HCT116 (cell line): ENCODE data around the gene MIB2.
"Not testable (repeated sequence)": the region's sequence is repeated elsewhere in the genome, so short reads cannot be mapped to it uniquely, and the experiment has no call there.

ENCODE experiments used
- CBX3 ChIP-seq: IDR thresholded peaks from 2 replicates; pipeline ENCODE4 v1.6.1; 2012; ENCODE audit warnings: low read depth
- JUND ChIP-seq: IDR thresholded peaks from 2 replicates; pipeline ENCODE4 v1.6.1; 2012
- RAD21 ChIP-seq: IDR thresholded peaks from 2 replicates; pipeline ENCODE4 v1.6.1; 2012; ENCODE audit warnings: low read depth, mild to moderate bottlenecking
- REST ChIP-seq: IDR thresholded peaks from 2 replicates; pipeline ENCODE4 v1.6.1; 2012; ENCODE audit warnings: low read depth
- SIN3A ChIP-seq: IDR thresholded peaks from 2 replicates; pipeline ENCODE4 v1.6.1; 2012; ENCODE audit warnings: low read depth
- SP1 ChIP-seq: IDR thresholded peaks from 2 replicates; pipeline ENCODE4 v1.6.1; 2012; ENCODE audit warnings: low read depth
- TF ChIP-seq, protein P1 (sequence below), 3 experiments: fragments of 200-600 bp in 1 of 3; sonication (generic) in 1 of 3; IDR thresholded peaks in 2 of 3; conservative IDR thresholded peaks in 1 of 3; 2 replicates each; pipeline ENCODE4 v1.5.1; 2012 to 2017; ENCODE audit warnings: low read depth in 2 of 3, low read length in 2 of 3, antibody characterized with exemption in 1 of 3, borderline replicate concordance in 1 of 3, control low read depth in 1 of 3, mild to moderate bottlenecking in 1 of 3, mixed read lengths in 1 of 3, mixed run types in 1 of 3, moderate library complexity in 1 of 3; ENCODE audit not compliant: insufficient read depth in 1 of 3

DNA sequence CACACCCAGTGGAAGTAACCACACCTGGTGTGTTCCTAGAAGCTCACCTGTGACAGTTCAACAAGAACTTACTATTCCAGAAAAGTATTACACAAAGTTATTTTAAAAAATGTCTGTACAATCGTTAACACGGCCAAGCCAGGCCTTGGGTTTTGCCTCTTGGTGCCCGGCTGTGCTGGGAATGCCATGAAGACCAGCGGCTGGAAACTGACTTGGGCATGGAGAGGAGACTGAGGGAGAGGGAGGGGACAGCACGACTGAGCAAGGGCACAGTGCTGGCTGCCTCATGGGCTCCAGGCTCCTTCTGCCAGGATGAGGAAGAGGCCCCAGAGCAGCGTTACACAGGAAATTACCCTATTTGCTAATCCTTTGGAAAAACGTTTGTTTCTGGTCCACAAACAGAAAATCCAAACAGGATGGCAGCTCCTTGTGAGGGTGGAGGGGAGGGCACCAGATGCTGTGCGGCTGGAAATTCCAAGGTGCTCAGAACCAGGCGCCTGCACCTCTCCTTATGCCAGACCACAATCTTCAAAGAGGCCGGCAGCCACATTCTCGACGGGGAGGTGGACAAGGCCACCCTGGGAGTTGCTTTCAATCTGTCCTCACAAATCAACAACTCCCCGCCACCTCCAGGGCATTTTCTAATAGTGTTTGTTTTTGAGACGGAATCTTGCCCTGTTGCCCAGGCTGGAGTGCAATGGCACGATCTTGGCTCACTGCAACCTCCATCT is 47.7 kb downstream of the MIB2 start:
- not testable (repeated sequence) for TF ChIP-seq CBX3, RAD21, JUND, REST, SIN3A, SP1
- TF ChIP-seq, protein P1, sequence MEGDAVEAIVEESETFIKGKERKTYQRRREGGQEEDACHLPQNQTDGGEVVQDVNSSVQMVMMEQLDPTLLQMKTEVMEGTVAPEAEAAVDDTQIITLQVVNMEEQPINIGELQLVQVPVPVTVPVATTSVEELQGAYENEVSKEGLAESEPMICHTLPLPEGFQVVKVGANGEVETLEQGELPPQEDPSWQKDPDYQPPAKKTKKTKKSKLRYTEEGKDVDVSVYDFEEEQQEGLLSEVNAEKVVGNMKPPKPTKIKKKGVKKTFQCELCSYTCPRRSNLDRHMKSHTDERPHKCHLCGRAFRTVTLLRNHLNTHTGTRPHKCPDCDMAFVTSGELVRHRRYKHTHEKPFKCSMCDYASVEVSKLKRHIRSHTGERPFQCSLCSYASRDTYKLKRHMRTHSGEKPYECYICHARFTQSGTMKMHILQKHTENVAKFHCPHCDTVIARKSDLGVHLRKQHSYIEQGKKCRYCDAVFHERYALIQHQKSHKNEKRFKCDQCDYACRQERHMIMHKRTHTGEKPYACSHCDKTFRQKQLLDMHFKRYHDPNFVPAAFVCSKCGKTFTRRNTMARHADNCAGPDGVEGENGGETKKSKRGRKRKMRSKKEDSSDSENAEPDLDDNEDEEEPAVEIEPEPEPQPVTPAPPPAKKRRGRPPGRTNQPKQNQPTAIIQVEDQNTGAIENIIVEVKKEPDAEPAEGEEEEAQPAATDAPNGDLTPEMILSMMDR (IDR thresholded peaks at IDR 0.05 in 2 of 3, conservative IDR thresholded peaks at IDR 0.05 in 1 of 3; ENCODE audit: borderline replicate concordance in 1 of 3, insufficient read depth in 1 of 3, low read depth in 2 of 3, low read length in 2 of 3) = not testable (repeated sequence)
